GM12873 (cell line): ENCODE results near the gene TUB.

Source experiments
- TF ChIP-seq, protein P1 (sequence below): IDR thresholded peaks from 2 replicates; pipeline ENCODE4 v1.5.1; 2012; ENCODE audit warnings: low read depth, mild to moderate bottlenecking, moderate library complexity, low read length, control low read depth; ENCODE audit not compliant: insufficient read depth; ENCODE audit errors: missing control alignments

The TUB gene

DNA sequence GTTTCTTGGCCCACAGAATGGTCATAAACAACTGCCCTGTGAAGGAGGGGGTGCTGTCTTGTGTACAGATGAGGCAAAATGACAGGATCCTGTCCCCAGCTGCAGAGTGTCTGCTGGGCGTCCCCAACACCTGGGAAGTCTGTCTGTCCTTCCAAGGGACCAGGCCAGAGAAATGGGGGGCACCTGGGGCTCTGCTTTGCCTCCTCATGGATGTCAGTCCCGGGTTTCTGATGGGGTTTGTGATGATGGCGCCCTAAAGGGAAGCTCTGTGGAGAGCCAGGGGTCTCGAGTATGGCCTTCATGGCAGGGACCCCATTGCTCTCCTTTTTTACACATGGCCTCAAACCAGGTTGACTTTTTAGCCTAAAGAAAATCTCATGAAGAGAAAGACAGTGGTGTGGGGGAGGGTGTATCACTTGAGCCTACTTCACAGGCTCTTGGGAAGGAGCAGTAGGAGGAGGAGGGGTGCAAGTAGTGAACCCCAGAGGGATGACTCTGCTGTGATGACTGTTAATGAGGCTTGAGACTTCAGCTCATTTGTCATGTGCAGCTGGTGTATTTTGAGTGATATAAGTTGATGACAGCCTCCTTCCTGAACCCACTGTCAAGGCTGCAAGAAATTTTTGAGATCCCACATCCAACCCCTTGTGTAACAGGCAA lies 40.6 kb upstream of the TUB start:
- TF ChIP-seq, protein P1, sequence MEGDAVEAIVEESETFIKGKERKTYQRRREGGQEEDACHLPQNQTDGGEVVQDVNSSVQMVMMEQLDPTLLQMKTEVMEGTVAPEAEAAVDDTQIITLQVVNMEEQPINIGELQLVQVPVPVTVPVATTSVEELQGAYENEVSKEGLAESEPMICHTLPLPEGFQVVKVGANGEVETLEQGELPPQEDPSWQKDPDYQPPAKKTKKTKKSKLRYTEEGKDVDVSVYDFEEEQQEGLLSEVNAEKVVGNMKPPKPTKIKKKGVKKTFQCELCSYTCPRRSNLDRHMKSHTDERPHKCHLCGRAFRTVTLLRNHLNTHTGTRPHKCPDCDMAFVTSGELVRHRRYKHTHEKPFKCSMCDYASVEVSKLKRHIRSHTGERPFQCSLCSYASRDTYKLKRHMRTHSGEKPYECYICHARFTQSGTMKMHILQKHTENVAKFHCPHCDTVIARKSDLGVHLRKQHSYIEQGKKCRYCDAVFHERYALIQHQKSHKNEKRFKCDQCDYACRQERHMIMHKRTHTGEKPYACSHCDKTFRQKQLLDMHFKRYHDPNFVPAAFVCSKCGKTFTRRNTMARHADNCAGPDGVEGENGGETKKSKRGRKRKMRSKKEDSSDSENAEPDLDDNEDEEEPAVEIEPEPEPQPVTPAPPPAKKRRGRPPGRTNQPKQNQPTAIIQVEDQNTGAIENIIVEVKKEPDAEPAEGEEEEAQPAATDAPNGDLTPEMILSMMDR, result no peak

- TF ChIP-seq, protein P1, result no peak
Measured at GRCh38 chr11:8040921-8041285, 40.1 kb upstream of the TUB start.

DNA sequence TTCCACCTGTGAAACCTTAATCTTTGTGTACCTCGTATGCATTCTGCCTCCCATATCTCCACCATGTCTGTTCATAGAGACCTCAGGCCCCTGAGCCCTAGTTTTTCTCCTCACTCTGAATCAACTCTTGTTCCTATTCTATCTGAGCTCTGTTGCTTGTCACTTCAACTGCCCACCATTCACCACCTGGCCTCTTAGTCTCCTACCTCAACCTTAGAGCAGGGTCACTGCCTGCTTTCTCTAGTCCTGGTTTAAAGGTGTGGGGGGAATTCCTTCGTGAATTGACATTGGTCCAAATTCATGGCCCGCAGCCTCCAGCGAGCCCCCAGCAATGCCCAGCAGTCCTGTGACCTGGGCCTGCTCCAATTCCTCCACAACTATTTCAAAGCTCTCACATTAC lies 39.4 kb upstream of the TUB start:
- TF ChIP-seq, protein P1, result no peak

- TF ChIP-seq, protein P1, result no peak
Measured at GRCh38 chr11:8043756-8044155, 37.3 kb upstream of the TUB start.

- TF ChIP-seq, protein P1, result no peak
Measured at GRCh38 chr11:8045839-8046238, 35.2 kb upstream of the TUB start.

DNA sequence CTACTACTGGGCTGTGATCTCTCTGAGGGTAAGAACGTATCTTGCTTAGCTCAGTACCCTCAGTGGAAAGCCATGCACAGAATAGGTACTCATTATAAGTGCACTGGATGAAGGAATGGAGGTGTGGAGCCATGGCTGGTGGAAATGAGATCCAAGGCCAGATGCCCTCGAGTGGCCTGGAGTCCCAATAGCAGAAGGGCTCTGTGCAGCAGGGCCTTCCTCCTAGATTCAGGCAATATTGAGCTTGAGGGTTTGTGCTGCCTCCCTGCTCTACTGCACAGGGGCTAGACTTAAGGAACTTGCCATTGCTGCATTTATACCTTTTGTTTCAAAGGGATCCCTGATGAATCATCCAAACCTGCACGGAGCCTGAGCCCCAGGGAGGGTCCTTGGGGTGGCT lies 33.6 kb upstream of the TUB start:
- TF ChIP-seq, protein P1, result no peak

DNA sequence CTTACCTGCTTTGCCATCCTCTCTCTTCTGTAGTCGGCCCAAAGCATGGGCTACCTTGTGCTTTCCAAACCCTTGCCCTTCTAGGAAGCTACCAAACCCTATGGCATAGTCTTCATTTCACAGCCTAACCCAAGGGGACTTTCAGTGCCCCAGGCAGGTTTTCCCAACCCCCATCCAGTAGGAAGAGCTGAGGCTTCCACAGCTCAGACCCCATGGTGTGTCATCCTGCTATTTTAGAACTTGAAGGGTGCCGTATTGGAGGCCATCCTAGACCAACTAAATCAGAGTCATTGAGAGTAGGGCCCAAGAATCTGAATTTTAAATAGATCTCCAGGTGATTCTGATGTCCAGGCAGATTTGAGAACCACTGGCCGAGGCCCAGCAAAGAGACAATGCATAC lies 31.9 kb upstream of the TUB start:
- TF ChIP-seq, protein P1, result no peak
